Stimulated activated CD4-positive, alpha-beta T cell treated with anti-CD3 and anti-CD28 coated beads, TNF-alpha, amount 100 ng/mL, for 48 hours (primary cell): Measurements from ENCODE around the gene SOX15.
"Not testable (repeated sequence)": the region's sequence is repeated elsewhere in the genome, so short reads cannot be mapped to it uniquely, and the experiment has no call there.

Source experiments
- DNase-seq, 3 donors: peaks; one replicate each; pipeline ENCODE4 v3.0.0-alpha.2; 2020; ENCODE audit warnings: low read depth in 3 of 3

SOX15 gene

GRCh38 chr17:7610641-7611040 is 20.7 kb upstream of the SOX15 start:
- DNase-seq, result no peak

GRCh38 chr17:7606280-7606679 is 16.4 kb upstream of the SOX15 start:
- DNase-seq, result no peak

GRCh38 chr17:7597561-7597960 is 7.7 kb upstream of the SOX15 start:
- not testable (repeated sequence) for DNase-seq

- no peak for DNase-seq
Measured at GRCh38 chr17:7593296-7593695, 3.4 kb upstream of the SOX15 start.

- DNase-seq, result no peak
Measured at GRCh38 chr17:7592422-7593021, 2.6 kb upstream of the SOX15 start.

GRCh38 chr17:7591596-7591995 is 1.7 kb upstream of the SOX15 start:
- no peak for DNase-seq

GRCh38 chr17:7590743-7591142 is 849 bp upstream of the SOX15 start:
- DNase-seq, result no peak

GRCh38 chr17:7589204-7589868 is 558 bp downstream of the SOX15 start:
- DNase-seq, result peak; percentile 38 to 42 (median 41)

GRCh38 chr17:7588553-7589203 is 1.2 kb downstream of the SOX15 start:
- DNase-seq, result no peak

GRCh38 chr17:7587420-7588151 is 2.3 kb downstream of the SOX15 start:
- DNase-seq, result no peak

GRCh38 chr17:7586673-7587419 is 3.0 kb downstream of the SOX15 start:
- no peak for DNase-seq

GRCh38 chr17:7583253-7584109 is 6.4 kb downstream of the SOX15 start, which contains the start of gene MPDU1:
MPDU1 (plus strand) TSS chr17:7583852; CDS start chr17:7583863, 11 bp downstream.
- peak; percentile 85 to 93 (median 91) for DNase-seq

- DNase-seq, result no peak
Measured at GRCh38 chr17:7582396-7583252, 7.3 kb downstream of the SOX15 start.

- DNase-seq, result no peak
Measured at GRCh38 chr17:7580604-7581575, 9.0 kb downstream of the SOX15 start.

- DNase-seq, result no peak
Measured at GRCh38 chr17:7579834-7580603, 9.9 kb downstream of the SOX15 start.

GRCh38 chr17:7579001-7579833 is 10.7 kb downstream of the SOX15 start, which contains the start of gene CD68:
CD68 (plus strand) TSS chr17:7579638; CDS start chr17:7579678, 40 bp downstream.
- DNase-seq, result peak; percentile 65 to 71 (median 68)
